Measurements from ENCODE around the gene BRPF1. TPM values are rescaled to one million over a fixed set of nuclear protein-coding genes. Genes with fewer than 3 reads are reported as not detected.

Gene BRPF1
- total and polyA plus RNA-seq, 10 of the 15 experiments (the other 5 are each of a cell fraction or from before 2014, with no cell fraction given), result 1.2 to 25.3 (median 13.6) TPM

GRCh38 chr3:9725775-9726515 lies 5.6 kb upstream of the BRPF1 start:
- no peak overlapping the region for H3K4me2 ChIP-seq (ENCODE audit: control insufficient read depth, insufficient read depth)
- H4K20me1 ChIP-seq (ENCODE audit: control insufficient read depth, insufficient read depth), result no peaks in the 10 kb centered on the region
- no peaks in the 10 kb centered on the region for H3K4me1 ChIP-seq (ENCODE audit: control insufficient read depth, insufficient read depth, low read length)
- SMC1A ChIA-PET (ENCODE audit: uncharacterized antibody, unreplicated experiment), result interaction anchor here (1.3 kb wide), 1 partner anchor 76 kb away, joined by 3 read pairs; no protein-coding TSS in a partner anchor
- no peak overlapping the region for H2AFZ ChIP-seq (ENCODE audit: control insufficient read depth, low read depth, low read length)
- FAIRE-seq (no peak), DNase-seq (ENCODE audit: low read depth, low spot score) (no peak), ATAC-seq (no peak)
- H3K79me2 ChIP-seq (ENCODE audit: control insufficient read depth, insufficient read depth, low read length), result no peaks in the 10 kb centered on the region
- no peak overlapping the region for H3K4me3 ChIP-seq
- RAD21 ChIA-PET (ENCODE audit: unreplicated experiment), result no interaction called here
- intact Hi-C loops (cut with micrococcal nuclease; ENCODE audit: unreplicated experiment), result no loop called here
- no peaks in the 10 kb centered on the region for H3K36me3 ChIP-seq (ENCODE audit: control insufficient read depth in 2 of 2, insufficient read depth in 2 of 2, low read length in 1 of 2)
- WGBS (ENCODE audit: insufficient coverage, insufficient replicate concordance, low lambda C conversion rate, missing lambda C conversion rate), result 55% methylated on average over 4 of the region's 4 CpGs
- POLR2A ChIA-PET, result no interaction called here
- in situ Hi-C loops (cut with MboI), result loop anchor here (5.0 kb wide), 1 partner anchor 224 kb away; no protein-coding TSS in a partner anchor
- BruUV-seq (replicated peaks), result no TSS peak
- no peaks in the 10 kb centered on the region; a peak in 1 of 4 replicates for H3K27me3 ChIP-seq (replicated peaks in 1 of 2; ENCODE audit: control insufficient read depth in 2 of 2, insufficient read depth in 2 of 2, low read length in 1 of 2)
- CTCF ChIA-PET, result interaction anchor here (1.2 to 3.5 kb wide), 3 partner anchors 12 to 373 kb away, joined by 4 to 45 read pairs (median 6); no protein-coding TSS in a partner anchor
- H3K9me3 ChIP-seq (replicated peaks; ENCODE audit: control insufficient read depth, insufficient read depth, low read length), result no peaks in the 10 kb centered on the region
- no peak overlapping the region for H3K27ac ChIP-seq (ENCODE audit: control insufficient read depth, insufficient read depth)
- H3K9ac ChIP-seq (ENCODE audit: control insufficient read depth, insufficient read depth, low read length), result no peak overlapping the region
- TF ChIP-seq BRCA1 (IDR thresholded peaks at IDR 0.05; ENCODE audit: low read depth, low read length) (no peak), CBFB (IDR thresholded peaks at IDR 0.05; ENCODE audit: low read depth) (no peak), TCF12 (IDR thresholded peaks at IDR 0.05; ENCODE audit: low read depth, low read length) (no peak), BCL3 (IDR thresholded peaks at IDR 0.05; ENCODE audit: borderline replicate concordance, insufficient read depth, low read depth, low read length, poor library complexity, severe bottlenecking) (no peak), GABPA (IDR thresholded peaks at IDR 0.05; ENCODE audit: low read depth) (no peak), RELA (IDR thresholded peaks at IDR 0.05; ENCODE audit: borderline replicate concordance, partially characterized antibody) (no peak), HDAC6 (IDR thresholded peaks at IDR 0.05; ENCODE audit: unreplicated experiment) (no peak), E2F8 (IDR thresholded peaks at IDR 0.05; ENCODE audit: low read depth, partially characterized antibody) (no peak), MTA3 (IDR thresholded peaks at IDR 0.05; ENCODE audit: borderline replicate concordance, low read length) (no peak)
- TF ChIP-seq, protein P1, sequence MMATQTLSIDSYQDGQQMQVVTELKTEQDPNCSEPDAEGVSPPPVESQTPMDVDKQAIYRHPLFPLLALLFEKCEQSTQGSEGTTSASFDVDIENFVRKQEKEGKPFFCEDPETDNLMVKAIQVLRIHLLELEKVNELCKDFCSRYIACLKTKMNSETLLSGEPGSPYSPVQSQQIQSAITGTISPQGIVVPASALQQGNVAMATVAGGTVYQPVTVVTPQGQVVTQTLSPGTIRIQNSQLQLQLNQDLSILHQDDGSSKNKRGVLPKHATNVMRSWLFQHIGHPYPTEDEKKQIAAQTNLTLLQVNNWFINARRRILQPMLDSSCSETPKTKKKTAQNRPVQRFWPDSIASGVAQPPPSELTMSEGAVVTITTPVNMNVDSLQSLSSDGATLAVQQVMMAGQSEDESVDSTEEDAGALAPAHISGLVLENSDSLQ (IDR thresholded peaks at IDR 0.05), result no peak
- TF ChIP-seq, protein P2, sequence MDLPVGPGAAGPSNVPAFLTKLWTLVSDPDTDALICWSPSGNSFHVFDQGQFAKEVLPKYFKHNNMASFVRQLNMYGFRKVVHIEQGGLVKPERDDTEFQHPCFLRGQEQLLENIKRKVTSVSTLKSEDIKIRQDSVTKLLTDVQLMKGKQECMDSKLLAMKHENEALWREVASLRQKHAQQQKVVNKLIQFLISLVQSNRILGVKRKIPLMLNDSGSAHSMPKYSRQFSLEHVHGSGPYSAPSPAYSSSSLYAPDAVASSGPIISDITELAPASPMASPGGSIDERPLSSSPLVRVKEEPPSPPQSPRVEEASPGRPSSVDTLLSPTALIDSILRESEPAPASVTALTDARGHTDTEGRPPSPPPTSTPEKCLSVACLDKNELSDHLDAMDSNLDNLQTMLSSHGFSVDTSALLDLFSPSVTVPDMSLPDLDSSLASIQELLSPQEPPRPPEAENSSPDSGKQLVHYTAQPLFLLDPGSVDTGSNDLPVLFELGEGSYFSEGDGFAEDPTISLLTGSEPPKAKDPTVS (IDR thresholded peaks at IDR 0.05; ENCODE audit: low read depth, low read length), result no peak
- TF ChIP-seq, protein P3, sequence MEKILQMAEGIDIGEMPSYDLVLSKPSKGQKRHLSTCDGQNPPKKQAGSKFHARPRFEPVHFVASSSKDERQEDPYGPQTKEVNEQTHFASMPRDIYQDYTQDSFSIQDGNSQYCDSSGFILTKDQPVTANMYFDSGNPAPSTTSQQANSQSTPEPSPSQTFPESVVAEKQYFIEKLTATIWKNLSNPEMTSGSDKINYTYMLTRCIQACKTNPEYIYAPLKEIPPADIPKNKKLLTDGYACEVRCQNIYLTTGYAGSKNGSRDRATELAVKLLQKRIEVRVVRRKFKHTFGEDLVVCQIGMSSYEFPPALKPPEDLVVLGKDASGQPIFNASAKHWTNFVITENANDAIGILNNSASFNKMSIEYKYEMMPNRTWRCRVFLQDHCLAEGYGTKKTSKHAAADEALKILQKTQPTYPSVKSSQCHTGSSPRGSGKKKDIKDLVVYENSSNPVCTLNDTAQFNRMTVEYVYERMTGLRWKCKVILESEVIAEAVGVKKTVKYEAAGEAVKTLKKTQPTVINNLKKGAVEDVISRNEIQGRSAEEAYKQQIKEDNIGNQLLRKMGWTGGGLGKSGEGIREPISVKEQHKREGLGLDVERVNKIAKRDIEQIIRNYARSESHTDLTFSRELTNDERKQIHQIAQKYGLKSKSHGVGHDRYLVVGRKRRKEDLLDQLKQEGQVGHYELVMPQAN (conservative IDR thresholded peaks at IDR 0.05), result no peak

All from GM12878 (cell line).